ENCODE measurements around the gene TMPRSS6. TPM values are rescaled to one million over a fixed set of nuclear protein-coding genes. Genes with fewer than 3 reads are reported as not detected.

Gene TMPRSS6
- total RNA-seq, 1 donor, result not detected

GRCh38 chr22:37140686-37141323 lies 31.3 kb upstream of the TMPRSS6 start:
- TF ChIP-seq CTCF (IDR thresholded peaks at IDR 0.05; ENCODE audit: extremely low read depth, low read depth, low read length), result no peak
- peak; percentile 44 for DNase-seq (ENCODE audit: insufficient read length, low spot score, missing footprints)
- Histone ChIP-seq H3K79me2 (ENCODE audit: insufficient read depth, low read length) (no peaks in the 10 kb centered on the region), H2AFZ (ENCODE audit: low read length) (no peak overlapping the region), H3K4me1 (ENCODE audit: insufficient read depth, low read length) (no peaks in the 10 kb centered on the region), H3K36me3 (ENCODE audit: insufficient read depth, low read length) (no peaks in the 10 kb centered on the region), H3K27ac (ENCODE audit: low read depth, low read length) (no peak overlapping the region), H3K27me3 (ENCODE audit: insufficient read depth, low read length) (peaks cover 7% of the 10 kb centered on the region), H3K4me3 (ENCODE audit: insufficient read depth, low read length) (no peak overlapping the region), H4K20me1 (ENCODE audit: insufficient read depth, low read length) (no peaks in the 10 kb centered on the region), H3K4me2 (ENCODE audit: insufficient read depth, low read length) (no peak overlapping the region), H3K9me3 (ENCODE audit: low read depth, low read length) (no peaks in the 10 kb centered on the region)

DNA sequence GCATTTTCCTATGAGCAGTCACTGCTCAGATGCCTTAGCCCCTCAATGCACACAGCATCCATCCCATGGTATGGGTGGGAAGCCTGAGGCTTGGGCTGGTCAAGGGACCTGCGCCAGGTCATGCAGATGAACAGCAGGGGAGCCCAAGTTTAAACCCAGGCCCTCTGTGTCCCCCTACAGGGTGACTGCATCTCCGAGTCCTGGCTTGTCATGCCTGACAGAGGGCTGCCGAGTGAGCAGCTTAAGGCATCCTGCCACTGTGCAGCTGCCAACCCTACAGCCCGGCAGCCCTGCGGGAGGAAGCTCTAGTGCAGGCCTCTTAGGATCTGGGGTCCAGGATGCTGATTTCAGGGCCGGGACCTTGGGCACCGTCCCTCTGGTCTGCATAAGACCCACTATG lies 30.2 kb upstream of the TMPRSS6 start:
- Histone ChIP-seq H3K9me3 (ENCODE audit: low read depth, low read length) (no peaks in the 10 kb centered on the region), H3K27ac (ENCODE audit: low read depth, low read length) (no peak overlapping the region), H3K4me3 (ENCODE audit: insufficient read depth, low read length) (no peak overlapping the region), H2AFZ (ENCODE audit: low read length) (no peak overlapping the region), H4K20me1 (ENCODE audit: insufficient read depth, low read length) (no peaks in the 10 kb centered on the region), H3K4me2 (ENCODE audit: insufficient read depth, low read length) (no peak overlapping the region), H3K36me3 (ENCODE audit: insufficient read depth, low read length) (no peaks in the 10 kb centered on the region), H3K79me2 (ENCODE audit: insufficient read depth, low read length) (no peaks in the 10 kb centered on the region), H3K27me3 (ENCODE audit: insufficient read depth, low read length) (no peaks in the 10 kb centered on the region), H3K4me1 (ENCODE audit: insufficient read depth, low read length) (no peaks in the 10 kb centered on the region)
- DNase-seq (ENCODE audit: insufficient read length, low spot score, missing footprints), result peak; percentile 70
- no peak for TF ChIP-seq CTCF (IDR thresholded peaks at IDR 0.05; ENCODE audit: extremely low read depth, low read depth, low read length)

GRCh38 chr22:37138849-37139561 lies 29.5 kb upstream of the TMPRSS6 start:
- Histone ChIP-seq H3K9me3 (ENCODE audit: low read depth, low read length) (no peaks in the 10 kb centered on the region), H3K36me3 (ENCODE audit: insufficient read depth, low read length) (no peaks in the 10 kb centered on the region), H3K4me3 (ENCODE audit: insufficient read depth, low read length) (no peak overlapping the region), H3K27ac (ENCODE audit: low read depth, low read length) (no peak overlapping the region), H3K27me3 (ENCODE audit: insufficient read depth, low read length) (no peaks in the 10 kb centered on the region), H3K4me2 (ENCODE audit: insufficient read depth, low read length) (no peak overlapping the region), H3K79me2 (ENCODE audit: insufficient read depth, low read length) (no peaks in the 10 kb centered on the region), H4K20me1 (ENCODE audit: insufficient read depth, low read length) (no peaks in the 10 kb centered on the region), H2AFZ (ENCODE audit: low read length) (no peak overlapping the region), H3K4me1 (ENCODE audit: insufficient read depth, low read length) (no peaks in the 10 kb centered on the region)
- peak; percentile 77 for DNase-seq (ENCODE audit: insufficient read length, low spot score, missing footprints)
- no peak for TF ChIP-seq CTCF (IDR thresholded peaks at IDR 0.05; ENCODE audit: extremely low read depth, low read depth, low read length)

DNA sequence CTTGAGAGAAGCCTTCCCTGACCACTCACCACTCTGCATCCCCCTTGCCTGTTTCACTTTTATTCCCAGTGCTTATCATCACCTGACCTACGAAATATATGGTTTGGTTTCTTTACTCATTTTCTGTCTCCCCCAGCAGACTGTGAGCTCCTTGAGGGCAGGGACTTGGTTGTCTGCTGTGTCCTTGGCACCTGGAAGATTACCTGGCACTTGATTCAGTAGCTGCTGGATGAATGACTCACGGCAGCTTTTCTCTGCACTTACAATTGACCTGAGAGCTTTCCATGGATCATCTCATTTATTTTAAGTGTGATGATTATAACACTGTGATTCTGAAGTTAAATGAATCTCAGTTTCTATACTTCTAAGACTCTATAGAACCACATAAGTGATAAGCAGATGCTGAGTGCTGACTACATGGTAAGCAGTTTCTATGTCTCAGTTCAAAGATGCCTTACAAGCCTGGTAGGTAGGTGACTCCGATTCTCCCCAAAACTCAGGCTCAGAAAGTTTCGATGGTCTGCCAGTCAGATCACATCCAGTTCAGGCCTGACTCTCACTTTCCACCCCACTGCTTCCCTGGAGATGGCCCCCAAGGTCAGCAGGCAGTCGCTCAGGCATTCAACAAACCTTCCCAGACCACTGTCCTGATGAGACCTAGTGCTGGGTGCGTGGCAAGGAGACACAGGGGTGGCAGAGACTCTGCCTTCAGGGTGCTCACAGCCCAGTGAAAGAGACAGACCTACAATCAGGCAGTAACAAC lies 28.6 kb upstream of the TMPRSS6 start:
- no peak overlapping the region for H3K4me3 ChIP-seq (ENCODE audit: insufficient read depth, low read length)
- no peaks in the 10 kb centered on the region for H4K20me1 ChIP-seq (ENCODE audit: insufficient read depth, low read length)
- H3K9me3 ChIP-seq (ENCODE audit: low read depth, low read length), result no peaks in the 10 kb centered on the region
- H3K4me1 ChIP-seq (ENCODE audit: insufficient read depth, low read length), result no peaks in the 10 kb centered on the region
- H3K27me3 ChIP-seq (ENCODE audit: insufficient read depth, low read length), result no peaks in the 10 kb centered on the region
- no peak overlapping the region for H3K27ac ChIP-seq (ENCODE audit: low read depth, low read length)
- no peak for TF ChIP-seq CTCF (IDR thresholded peaks at IDR 0.05; ENCODE audit: extremely low read depth, low read depth, low read length)
- no peak overlapping the region for H3K4me2 ChIP-seq (ENCODE audit: insufficient read depth, low read length)
- H3K79me2 ChIP-seq (ENCODE audit: insufficient read depth, low read length), result no peaks in the 10 kb centered on the region
- DNase-seq (ENCODE audit: insufficient read length, low spot score, missing footprints), result peak; percentile 77
- H2AFZ ChIP-seq (ENCODE audit: low read length), result no peak overlapping the region
- H3K36me3 ChIP-seq (ENCODE audit: insufficient read depth, low read length), result no peaks in the 10 kb centered on the region
